ENCODE data around the gene HHLA2. TPM values are rescaled to one million over a fixed set of nuclear protein-coding genes. Genes with fewer than 3 reads are reported as not detected.

The HHLA2 gene
- total RNA-seq, 1 donor from 2014 or later, result not detected

DNA sequence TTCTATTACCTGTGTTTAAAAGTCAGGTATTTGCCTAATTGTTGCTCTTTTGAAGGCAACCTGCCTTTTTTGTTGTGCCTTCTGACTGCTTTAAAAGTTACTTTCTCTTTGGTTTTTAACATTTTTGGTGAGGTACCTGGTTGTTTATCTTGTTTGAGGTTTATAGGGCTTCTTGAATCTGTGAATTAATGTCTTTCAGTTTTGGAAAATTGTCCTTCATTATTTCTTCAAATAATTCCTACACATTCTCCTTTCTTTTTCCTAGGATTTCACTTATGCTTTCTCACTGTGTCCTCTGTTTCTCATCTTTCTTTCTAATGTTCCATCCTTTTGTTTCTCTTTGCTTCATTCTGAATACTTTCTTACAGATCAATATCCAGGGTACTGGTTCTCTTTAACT is 30.8 kb downstream of the HHLA2 start:
- DNase-seq (ENCODE audit: low spot score, unreplicated experiment), result no peak
- Mint-ChIP-seq H3K27ac (no peak overlapping the region), H3K4me1 (ENCODE audit: low read depth) (peaks cover 4% of the 10 kb centered on the region), H3K4me3 (ENCODE audit: low read depth) (no peak overlapping the region), H3K36me3 (ENCODE audit: insufficient read depth) (no peaks in the 10 kb centered on the region), H3K27me3 (no peaks in the 10 kb centered on the region), H3K9me3 (ENCODE audit: low read depth) (peaks cover 6% of the 10 kb centered on the region)
- TF ChIP-seq, protein P1, sequence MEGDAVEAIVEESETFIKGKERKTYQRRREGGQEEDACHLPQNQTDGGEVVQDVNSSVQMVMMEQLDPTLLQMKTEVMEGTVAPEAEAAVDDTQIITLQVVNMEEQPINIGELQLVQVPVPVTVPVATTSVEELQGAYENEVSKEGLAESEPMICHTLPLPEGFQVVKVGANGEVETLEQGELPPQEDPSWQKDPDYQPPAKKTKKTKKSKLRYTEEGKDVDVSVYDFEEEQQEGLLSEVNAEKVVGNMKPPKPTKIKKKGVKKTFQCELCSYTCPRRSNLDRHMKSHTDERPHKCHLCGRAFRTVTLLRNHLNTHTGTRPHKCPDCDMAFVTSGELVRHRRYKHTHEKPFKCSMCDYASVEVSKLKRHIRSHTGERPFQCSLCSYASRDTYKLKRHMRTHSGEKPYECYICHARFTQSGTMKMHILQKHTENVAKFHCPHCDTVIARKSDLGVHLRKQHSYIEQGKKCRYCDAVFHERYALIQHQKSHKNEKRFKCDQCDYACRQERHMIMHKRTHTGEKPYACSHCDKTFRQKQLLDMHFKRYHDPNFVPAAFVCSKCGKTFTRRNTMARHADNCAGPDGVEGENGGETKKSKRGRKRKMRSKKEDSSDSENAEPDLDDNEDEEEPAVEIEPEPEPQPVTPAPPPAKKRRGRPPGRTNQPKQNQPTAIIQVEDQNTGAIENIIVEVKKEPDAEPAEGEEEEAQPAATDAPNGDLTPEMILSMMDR (IDR thresholded peaks at IDR 0.05; ENCODE audit: unreplicated experiment), result no peak

DNA sequence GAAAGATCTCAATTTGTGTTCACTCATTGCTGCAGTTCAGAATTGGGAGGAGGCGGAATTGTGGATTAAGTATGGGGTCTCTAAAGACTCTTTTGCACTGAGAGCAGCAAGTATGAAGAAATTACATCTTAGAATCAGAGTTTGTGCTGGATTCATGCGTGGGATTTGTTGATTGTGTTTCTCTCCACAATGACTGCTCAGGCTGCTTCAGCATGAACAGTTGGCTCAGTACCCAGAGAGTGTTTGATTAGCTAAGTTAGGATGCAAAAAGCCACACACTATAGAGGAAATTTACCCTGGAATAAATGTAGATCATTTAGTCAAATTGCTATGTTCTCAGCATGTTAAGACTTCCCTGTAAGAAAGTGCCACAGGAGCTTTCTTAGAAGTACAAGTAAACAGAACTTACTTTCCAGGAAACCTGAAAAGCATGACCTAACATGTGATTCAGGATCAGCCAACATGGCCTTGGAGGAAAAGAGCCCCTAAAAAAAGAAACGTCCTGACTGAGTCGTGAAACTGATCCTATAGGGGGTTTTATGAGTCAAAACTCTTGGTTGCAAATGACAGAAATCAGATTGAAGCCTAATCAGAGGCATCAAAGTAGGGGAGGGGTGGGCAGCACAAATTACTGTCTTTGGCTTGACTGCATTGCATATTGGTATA is 32.6 kb downstream of the HHLA2 start:
- no peaks in the 10 kb centered on the region for H3K36me3 Mint-ChIP-seq (ENCODE audit: insufficient read depth)
- no peaks in the 10 kb centered on the region for H3K27me3 Mint-ChIP-seq
- TF ChIP-seq, protein P1 (IDR thresholded peaks at IDR 0.05; ENCODE audit: unreplicated experiment), result no peak
- H3K4me1 Mint-ChIP-seq (ENCODE audit: low read depth), result no peaks in the 10 kb centered on the region
- H3K27ac Mint-ChIP-seq, result peak overlapping the region; percentile 1
- H3K9me3 Mint-ChIP-seq (ENCODE audit: low read depth), result peaks cover 6% of the 10 kb centered on the region
- DNase-seq (ENCODE audit: low spot score, unreplicated experiment), result no peak
- no peak overlapping the region for H3K4me3 Mint-ChIP-seq (ENCODE audit: low read depth)

DNA sequence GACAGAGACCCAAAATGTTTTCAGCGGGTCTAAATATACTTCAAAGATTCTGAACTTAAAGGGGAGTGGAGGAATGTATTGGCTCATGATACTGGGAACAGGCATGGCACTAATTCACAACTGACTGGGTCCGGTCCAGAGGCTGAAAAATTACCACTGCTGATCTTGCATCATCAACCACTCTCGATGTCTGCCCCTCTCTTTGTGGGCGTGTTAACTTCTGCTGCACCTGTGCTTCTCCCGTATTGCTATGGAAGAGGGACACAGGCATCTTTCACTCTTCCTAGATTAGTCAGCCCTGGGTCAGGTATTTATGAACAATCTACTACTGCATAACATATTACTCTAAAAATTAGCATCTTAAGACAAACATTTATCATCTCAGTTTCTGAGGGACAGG is 33.2 kb downstream of the HHLA2 start:
- Mint-ChIP-seq H3K27me3 (no peaks in the 10 kb centered on the region), H3K9me3 (ENCODE audit: low read depth) (peaks cover 6% of the 10 kb centered on the region), H3K27ac (no peak overlapping the region), H3K36me3 (ENCODE audit: insufficient read depth) (no peaks in the 10 kb centered on the region), H3K4me1 (ENCODE audit: low read depth) (no peaks in the 10 kb centered on the region), H3K4me3 (ENCODE audit: low read depth) (no peak overlapping the region)
- DNase-seq (ENCODE audit: low spot score, unreplicated experiment), result no peak
- TF ChIP-seq, protein P1 (IDR thresholded peaks at IDR 0.05; ENCODE audit: unreplicated experiment), result no peak

DNA sequence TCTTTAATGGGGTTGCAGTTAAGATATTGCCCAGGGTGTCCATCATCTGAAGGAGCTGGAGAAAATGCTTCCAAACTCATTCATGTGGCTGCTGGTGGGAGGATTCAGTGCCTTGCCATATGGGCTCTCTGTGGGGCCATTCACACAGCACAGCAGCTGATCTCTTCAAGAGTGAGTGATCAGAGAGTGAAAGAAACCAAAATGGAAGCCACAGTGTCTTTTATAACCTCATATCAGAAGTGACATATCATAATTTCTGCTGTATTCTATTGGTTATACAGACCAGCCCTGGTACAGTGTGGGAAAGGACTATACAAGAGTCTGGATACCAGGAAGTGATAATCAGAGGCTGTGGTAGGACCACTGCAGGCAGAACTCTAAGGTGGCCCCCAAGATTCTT is 33.6 kb downstream of the HHLA2 start:
- no peaks in the 10 kb centered on the region for H3K27me3 Mint-ChIP-seq
- H3K4me1 Mint-ChIP-seq (ENCODE audit: low read depth), result no peaks in the 10 kb centered on the region
- H3K4me3 Mint-ChIP-seq (ENCODE audit: low read depth), result no peak overlapping the region
- no peaks in the 10 kb centered on the region for H3K36me3 Mint-ChIP-seq (ENCODE audit: insufficient read depth)
- TF ChIP-seq, protein P1 (IDR thresholded peaks at IDR 0.05; ENCODE audit: unreplicated experiment), result no peak
- peaks cover 6% of the 10 kb centered on the region for H3K9me3 Mint-ChIP-seq (ENCODE audit: low read depth)
- no peak for DNase-seq (ENCODE audit: low spot score, unreplicated experiment)
- H3K27ac Mint-ChIP-seq, result no peak overlapping the region

DNA sequence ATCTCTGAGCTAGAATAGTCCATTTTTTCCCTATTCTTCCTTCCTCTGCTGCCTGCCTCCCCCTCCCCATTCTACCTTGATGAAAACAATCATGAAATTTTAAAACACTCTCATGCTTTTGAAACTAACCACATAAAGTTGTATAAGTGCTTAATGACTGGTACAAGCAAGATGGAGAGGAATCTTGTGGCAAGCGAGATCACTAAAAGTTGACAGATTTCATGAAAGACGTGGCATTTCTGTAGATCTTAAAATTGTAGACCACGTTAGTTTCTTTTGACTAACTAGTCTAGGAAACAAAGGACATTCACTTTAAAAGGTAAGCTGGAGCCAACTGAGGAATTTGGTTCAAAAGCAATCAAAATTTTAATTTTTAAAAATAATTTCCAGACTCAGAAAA is 35.4 kb downstream of the HHLA2 start:
- no peak for DNase-seq (ENCODE audit: low spot score, unreplicated experiment)
- Mint-ChIP-seq H3K36me3 (ENCODE audit: insufficient read depth) (no peaks in the 10 kb centered on the region), H3K4me3 (ENCODE audit: low read depth) (no peak overlapping the region), H3K4me1 (ENCODE audit: low read depth) (no peaks in the 10 kb centered on the region), H3K27me3 (no peaks in the 10 kb centered on the region), H3K9me3 (ENCODE audit: low read depth) (peaks cover 3% of the 10 kb centered on the region), H3K27ac (no peak overlapping the region)
- TF ChIP-seq, protein P1 (IDR thresholded peaks at IDR 0.05; ENCODE audit: unreplicated experiment), result no peak
